Suppressor macrophage treated with lipopolysaccharide for 4 hours (primary cell): ENCODE data around the gene BRAF.
A peak's percentile ranks its signal among the peaks of the same experiment; 100 is the strongest.
"Not testable (repeated sequence)": the region's sequence is repeated elsewhere in the genome, so short reads cannot be mapped to it uniquely, and the experiment has no call there.

Experiments
- DNase-seq: peaks from one replicate; pipeline ENCODE4 v3.0.0-alpha.2; 2020

Gene BRAF

GRCh38 chr7:140676956-140677355, 247.8 kb downstream of the BRAF start:
- DNase-seq = not testable (repeated sequence)

DNA sequence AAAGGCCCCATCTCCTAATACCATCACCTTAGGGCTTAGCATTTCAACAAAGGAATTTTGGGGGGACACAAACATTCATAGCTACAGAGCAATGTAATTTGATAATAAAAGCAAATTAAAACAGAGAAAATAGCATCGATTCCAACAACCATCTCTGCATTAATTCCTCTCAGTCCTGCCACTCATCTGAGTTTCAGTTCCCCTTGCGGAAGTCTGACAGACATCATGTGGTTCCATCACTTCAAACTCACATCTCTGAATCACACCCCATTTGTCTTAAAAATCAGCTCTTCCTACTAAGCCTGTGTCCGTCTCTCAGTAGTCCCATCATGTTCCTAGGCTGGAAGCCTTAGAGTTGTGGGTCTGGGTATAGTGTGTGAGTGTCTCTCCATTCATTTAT, 248.4 kb downstream of the BRAF start:
- DNase-seq = peak; percentile 83

DNA sequence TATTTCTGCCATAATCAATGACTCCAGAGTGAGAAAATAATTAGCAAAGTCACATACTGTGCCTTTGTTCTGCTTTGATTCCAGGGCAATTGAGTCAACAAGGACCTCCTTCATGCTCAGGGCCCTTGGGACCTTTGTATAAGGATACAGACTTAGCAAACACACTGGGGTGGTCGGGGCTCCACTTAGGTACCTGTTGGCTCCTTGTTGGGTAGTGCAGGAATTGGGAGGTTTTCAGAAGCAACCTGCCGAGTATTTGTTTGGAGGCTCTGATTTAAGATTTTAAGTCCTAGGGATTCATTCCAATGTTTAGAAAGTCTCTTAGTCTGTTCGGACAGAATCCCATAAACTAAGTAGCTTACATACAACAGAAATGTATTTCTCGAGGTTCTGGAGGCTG, 249.0 kb downstream of the BRAF start:
- no peak for DNase-seq

- DNase-seq = peak; percentile 71
These were observed 249.6 kb downstream of the BRAF start for GRCh38 chr7:140674899-140675701.

DNA sequence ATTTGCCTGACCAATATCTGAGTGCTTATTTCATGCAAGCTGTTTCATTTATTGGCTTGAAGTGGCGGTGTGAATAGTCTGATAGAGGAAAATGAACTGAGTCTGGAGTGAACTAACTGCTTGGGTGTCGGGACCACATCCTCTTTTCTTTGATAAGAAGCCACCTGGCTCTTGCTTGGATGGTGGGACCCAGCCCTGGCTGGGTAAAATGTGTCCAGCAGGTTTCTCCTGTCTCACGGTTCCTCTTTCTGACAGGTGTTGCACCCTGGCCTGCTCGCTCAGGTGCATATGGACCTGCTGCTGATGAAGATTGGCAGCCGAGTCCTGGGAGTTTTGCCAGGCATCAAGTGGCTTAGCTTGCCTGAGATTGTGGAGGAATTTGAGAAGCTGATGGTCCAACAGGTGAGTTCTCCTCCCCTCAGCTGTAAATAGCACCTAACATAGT, 250.4 kb downstream of the BRAF start:
- DNase-seq = no peak

DNA sequence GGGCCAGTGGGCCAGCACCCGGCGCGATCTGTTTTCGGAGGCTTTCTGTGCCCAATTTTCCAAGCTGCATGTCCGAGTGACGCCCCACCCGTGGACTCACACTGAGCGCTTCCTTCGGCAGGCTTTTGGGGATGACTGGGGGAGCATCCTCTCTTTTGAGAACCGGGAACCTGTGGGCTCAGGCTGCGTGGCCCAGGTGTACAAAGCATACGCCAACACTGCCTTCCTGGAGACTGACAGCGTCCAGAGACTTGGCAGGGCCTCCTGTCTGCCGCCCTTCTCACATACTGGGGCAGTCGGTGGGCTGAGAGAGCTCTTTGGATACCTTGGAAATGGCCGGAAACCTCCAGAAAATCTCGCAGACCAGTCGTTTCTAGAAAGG, 251.0 kb downstream of the BRAF start:
- DNase-seq = no peak

DNA sequence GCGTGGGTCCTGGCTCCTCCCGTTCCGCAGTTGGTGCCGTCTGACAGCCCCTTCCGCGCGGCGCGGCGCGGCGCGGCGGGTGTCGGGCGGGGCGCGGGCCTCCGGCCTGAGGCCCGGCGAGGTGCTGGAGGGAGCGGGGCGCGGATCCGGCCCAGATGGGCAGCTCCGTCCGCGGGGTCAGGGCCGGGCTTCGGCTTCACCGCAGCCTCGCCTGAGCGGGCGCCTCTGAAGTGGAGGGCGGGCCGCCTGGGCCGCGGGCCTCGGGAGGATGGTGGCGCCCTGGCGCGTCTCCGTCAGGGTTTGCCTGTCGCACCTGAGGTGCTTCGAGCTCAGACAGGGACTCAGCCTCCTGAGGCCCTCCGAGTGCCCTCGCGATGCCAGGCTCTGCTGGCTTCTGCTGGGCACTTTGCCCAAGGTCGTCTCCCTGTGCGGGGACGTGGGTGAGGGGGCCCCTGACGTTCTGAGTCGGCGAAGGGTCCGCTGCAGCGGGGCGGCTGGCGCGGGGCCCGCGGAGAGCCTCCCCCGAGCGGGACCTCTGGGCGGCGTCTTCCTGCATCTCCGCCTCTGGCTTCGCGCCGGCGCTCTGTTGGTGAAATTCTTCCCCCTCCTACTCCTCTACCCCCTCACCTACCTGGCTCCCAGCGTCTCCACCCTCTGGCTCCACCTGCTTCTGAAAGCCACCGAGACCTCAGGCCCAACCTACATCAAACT, 251.5 kb downstream of the BRAF start:
- peak; percentile 41 for DNase-seq

- no peak for DNase-seq
These were observed 252.2 kb downstream of the BRAF start, which contains the start of gene ADCK2 for GRCh38 chr7:140672382-140673062. TSS of gene ADCK2 (plus strand) at chr7:140672945. CDS start at chr7:140673331, 386 bp downstream.

DNA sequence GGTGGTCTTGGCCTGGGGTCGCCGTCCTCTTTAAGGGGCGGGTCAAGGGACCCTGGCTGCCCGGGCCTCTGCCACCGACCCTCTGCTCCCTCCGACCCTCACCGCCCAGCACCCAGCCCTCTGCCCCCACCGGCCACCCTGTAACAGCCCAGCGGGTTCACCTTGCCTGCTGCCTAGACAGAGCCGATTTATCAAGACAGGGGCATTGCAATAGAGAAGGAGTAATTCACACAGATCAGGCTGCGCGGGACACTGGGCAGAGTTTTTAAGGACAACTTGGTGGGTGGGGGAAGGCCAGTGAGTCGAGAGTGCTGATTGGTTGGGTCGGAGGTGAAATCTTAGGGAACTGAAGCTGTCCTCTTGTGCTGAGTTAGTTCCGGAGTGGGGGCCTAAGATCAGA, 252.8 kb downstream of the BRAF start:
- peak; percentile 47 for DNase-seq

DNA sequence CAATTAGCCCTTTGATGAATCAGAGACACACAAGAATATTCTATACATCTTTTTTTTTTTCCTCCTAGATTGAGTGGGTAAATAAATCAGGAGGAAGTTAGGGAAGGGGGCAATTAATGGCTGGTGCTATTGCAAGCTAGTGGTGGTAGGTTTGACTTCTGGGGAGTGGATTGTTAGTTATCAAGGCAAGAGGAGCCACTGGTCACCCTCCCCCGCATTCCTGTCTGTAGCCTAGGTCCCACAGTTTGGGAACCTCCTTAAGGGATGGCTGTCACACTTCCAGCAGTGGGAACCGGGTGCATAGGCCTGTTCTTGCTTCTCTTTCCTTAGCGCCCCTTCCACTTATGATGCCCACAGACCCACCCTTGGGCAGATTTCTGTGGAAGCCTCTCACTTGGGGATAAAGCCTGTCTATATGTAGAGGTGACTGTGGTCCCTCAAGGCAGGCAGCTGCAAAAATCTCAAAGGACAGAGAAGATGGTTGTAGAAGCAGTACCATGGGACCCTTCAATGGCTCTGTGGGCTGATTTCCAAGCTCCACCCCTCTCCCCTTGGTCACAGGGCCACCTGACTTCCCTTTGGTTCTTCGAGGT, 254.3 kb downstream of the BRAF start:
- no peak for DNase-seq

GRCh38 chr7:140669862-140670261, 254.9 kb downstream of the BRAF start:
- DNase-seq = not testable (repeated sequence)

DNA sequence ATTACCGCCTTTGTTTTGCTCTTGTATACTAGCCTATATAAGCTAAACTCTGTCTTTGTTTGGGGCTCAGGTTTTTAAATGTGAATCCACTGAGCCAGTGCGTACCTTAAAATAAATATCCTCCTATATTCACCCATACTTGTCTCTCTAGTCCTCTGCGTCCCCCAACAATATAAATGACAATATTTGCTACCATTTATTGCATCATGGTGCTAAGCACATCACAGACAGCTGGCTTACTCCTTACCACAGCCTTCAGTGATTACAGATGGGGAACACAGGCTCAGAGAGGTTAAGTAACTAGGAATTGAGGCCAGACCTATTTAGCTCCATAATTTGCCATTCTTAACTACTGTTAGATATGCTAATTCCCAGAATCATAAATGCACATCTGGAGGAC, 255.4 kb downstream of the BRAF start:
- no peak for DNase-seq
